ENCODE measurements around the gene OR5B21.

The OR5B21 gene

GRCh38 chr11:58493676-58494075 lies 14.2 kb downstream of the OR5B21 start:
- peak; percentile 15 for DNase-seq (ENCODE audit: low read depth)

- DNase-seq (ENCODE audit: low read depth) = no peak
Observed at GRCh38 chr11:58490827-58491226, 17.1 kb downstream of the OR5B21 start.

GRCh38 chr11:58487170-58487569 lies 20.7 kb downstream of the OR5B21 start:
- DNase-seq (ENCODE audit: low read depth) = no peak

- no peak for DNase-seq (ENCODE audit: low read depth)
Observed at GRCh38 chr11:58485961-58486360, 21.9 kb downstream of the OR5B21 start.

- no peak for DNase-seq (ENCODE audit: low read depth)
Observed at GRCh38 chr11:58471892-58472291, 36.0 kb downstream of the OR5B21 start.

GRCh38 chr11:58466293-58466692 lies 41.6 kb downstream of the OR5B21 start:
- DNase-seq (ENCODE audit: low read depth) = no peak

- DNase-seq (ENCODE audit: low read depth) = no peak
Observed at GRCh38 chr11:58465690-58466089, 42.2 kb downstream of the OR5B21 start.
